ENCODE data around the gene KIF2A. TPM values are rescaled to one million over a fixed set of nuclear protein-coding genes. Genes with fewer than 3 reads are reported as not detected.

KIF2A gene
- total and polyA plus RNA-seq, 2 of the 8 experiments (the other 6 are each of a cell fraction or from before 2014, with no cell fraction given) = 18.4 to 97.1 TPM

DNA sequence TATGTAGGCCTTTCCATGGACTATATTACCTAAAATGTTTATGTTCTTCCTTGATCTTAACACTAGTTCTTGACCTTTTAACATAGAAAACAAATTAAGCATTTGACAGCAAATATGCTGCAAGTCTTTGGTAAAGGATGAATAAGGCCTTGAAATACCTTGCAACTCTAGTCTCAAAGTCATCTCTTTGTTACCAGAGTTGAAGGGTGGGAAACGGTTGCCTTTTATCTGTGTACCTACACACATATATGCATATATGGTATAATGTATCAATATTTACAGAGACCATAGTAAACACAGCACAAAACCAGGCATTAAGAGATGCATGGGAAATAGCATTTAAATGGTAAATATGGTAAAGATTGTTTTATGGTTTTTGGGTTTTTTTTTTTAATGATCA lies 16.5 kb downstream of the KIF2A start:
- no peak overlapping the region for H2BK20ac ChIP-seq (ENCODE audit: low read length)
- H4K20me1 ChIP-seq (replicated peaks in 1 of 2; ENCODE audit: control insufficient read depth in 1 of 2, insufficient read depth in 2 of 2, low read length in 2 of 2) = peaks cover 12 to 14% of the 10 kb centered on the region in 2 experiments
- H3K18ac ChIP-seq (ENCODE audit: extremely low read depth, low read length) = no peak overlapping the region

More for the DNA sequence above, 16.5 kb downstream of the KIF2A start:
- Histone ChIP-seq H3K9ac (replicated peaks in 1 of 4; ENCODE audit: extremely low read depth in 1 of 4, low read depth in 3 of 4, low read length in 3 of 4) (no peak overlapping the region), H2AK5ac (ENCODE audit: low read depth, low read length) (no peak overlapping the region), H4K5ac (ENCODE audit: insufficient read length, low read depth, low read length) (no peak overlapping the region), H3K4me3 (ENCODE audit: extremely low read depth in 1 of 4, insufficient read depth in 2 of 4, low read depth in 3 of 4, low read length in 4 of 4) (no peak overlapping the region), H2BK120ac (replicated peaks; ENCODE audit: low read depth, low read length) (no peak overlapping the region), H2BK15ac (ENCODE audit: low read length) (no peak overlapping the region), H3K27me3 (replicated peaks in 1 of 4; ENCODE audit: control insufficient read depth in 3 of 4, extremely low read depth in 1 of 4, insufficient read depth in 3 of 4, low read length in 3 of 4) (no peaks in the 10 kb centered on the region), H4K91ac (replicated peaks; ENCODE audit: insufficient read length, low read length) (no peak overlapping the region), H2BK12ac (ENCODE audit: low read depth, low read length) (no peak overlapping the region), H2BK5ac (ENCODE audit: low read depth, low read length) (no peak overlapping the region), H3K23ac (ENCODE audit: insufficient read length) (no peak overlapping the region), H4K8ac (ENCODE audit: extremely low read depth, insufficient read depth, low read length) (no peak overlapping the region), H3K27ac (ENCODE audit: low read depth, low read length) (no peak overlapping the region), H3K4me2 (ENCODE audit: insufficient read depth in 1 of 2, low read depth in 2 of 2, low read length in 2 of 2) (no peak overlapping the region), H3K23me2 (ENCODE audit: low read depth, low read length) (no peaks in the 10 kb centered on the region), H3K79me2 (ENCODE audit: control insufficient read depth in 1 of 2, insufficient read depth in 2 of 2, low read length in 2 of 2) (peaks cover 5 to 97% of the 10 kb centered on the region in 2 experiments), H3K56ac (replicated peaks; ENCODE audit: insufficient read length, low read depth, low read length) (no peak overlapping the region), H3K79me1 (ENCODE audit: low read depth, low read length) (no peaks in the 10 kb centered on the region; the same call in 1 of the 2 replicates), H3K4ac (replicated peaks; ENCODE audit: insufficient read length, low read depth, low read length) (no peak overlapping the region), H3K14ac (ENCODE audit: insufficient read length) (no peak overlapping the region), H3K4me1 (replicated peaks in 1 of 4; ENCODE audit: control insufficient read depth in 3 of 4, insufficient read depth in 4 of 4, low read length in 3 of 4) (no peaks in the 10 kb centered on the region; a peak in 1 of 7 replicates), H2AFZ (ENCODE audit: low read length) (no peak overlapping the region), H3K9me3 (ENCODE audit: insufficient read depth in 2 of 2, low read depth in 1 of 2, low read length in 1 of 2) (no peaks in the 10 kb centered on the region), H3K36me3 (ENCODE audit: control insufficient read depth in 2 of 4, insufficient read depth in 4 of 4, low read length in 3 of 4) (no peaks in the 10 kb centered on the region; a peak in 1 of 8 replicates)
- ChIA-PET CTCF (ENCODE audit: partially characterized antibody) (no interaction called here), POLR2A (ENCODE audit: partially characterized antibody) (no interaction called here)
- FAIRE-seq (no peak), DNase-seq (ENCODE audit: low read depth in 1 of 2, low spot score in 2 of 2) (no peak)
- TF ChIP-seq KDM1A (IDR thresholded peaks at IDR 0.05; ENCODE audit: borderline replicate concordance, low read length) (no peak), SP1 (IDR thresholded peaks at IDR 0.05; ENCODE audit: low read depth, low read length) (no peak), ASH2L (IDR thresholded peaks at IDR 0.05; ENCODE audit: low read length) (no peak), HDAC2 (IDR thresholded peaks at IDR 0.05; ENCODE audit: borderline replicate concordance in 1 of 2, low read depth in 2 of 2, low read length in 2 of 2) (no peak), POU5F1 (IDR thresholded peaks at IDR 0.05; ENCODE audit: low read depth, low read length) (no peak), YY1 (IDR thresholded peaks at IDR 0.05; ENCODE audit: low read depth, low read length) (no peak), TEAD4 (IDR thresholded peaks at IDR 0.05; ENCODE audit: low read depth, low read length) (no peak), CTBP2 (IDR thresholded peaks at IDR 0.05; ENCODE audit: borderline replicate concordance, insufficient read depth, insufficient read length, low read length) (no peak), SAP30 (IDR thresholded peaks at IDR 0.05; ENCODE audit: insufficient read depth, insufficient replicate concordance, low read length) (no peak), RAD21 (IDR thresholded peaks at IDR 0.05 in 1 of 2, conservative IDR thresholded peaks at IDR 0.05 in 1 of 2; ENCODE audit: low read depth in 2 of 2, low read length in 2 of 2) (no peak), KDM4A (IDR thresholded peaks at IDR 0.05; ENCODE audit: low read depth, low read length, severe bottlenecking) (no peak), POLR2A (IDR thresholded peaks at IDR 0.05; ENCODE audit: control extremely low read depth in 1 of 2, low read depth in 2 of 2, low read length in 2 of 2) (no peak), TAF7 (optimal IDR thresholded peaks at IDR 0.05; ENCODE audit: borderline replicate concordance, low read depth, low read length) (no peak), SUZ12 (IDR thresholded peaks at IDR 0.05; ENCODE audit: low read length) (no peak), CBX8 (IDR thresholded peaks at IDR 0.05; ENCODE audit: borderline replicate concordance, low read depth, low read length) (no peak)
- WGBS, 2 experiments (ENCODE audit: extremely low coverage in 1 of 2, insufficient coverage in 1 of 2, insufficient read length in 1 of 2, insufficient replicate concordance in 2 of 2, low coverage in 1 of 2, low lambda C conversion rate in 2 of 2, missing lambda C conversion rate in 1 of 2) = 86% methylated on average over 1 of the region's 1 CpG; no CpG with 5 or more reads in 1 of the 2 experiments

Data from H1 (cell line).